ENCODE results near the gene TMCO4.
"Not testable (repeated sequence)": the region's sequence is repeated elsewhere in the genome, so short reads cannot be mapped to it uniquely, and the experiment has no call there.

TMCO4 gene

GRCh38 chr1:19818324-19818723 lies 18.6 kb upstream of the TMCO4 start:
- no peak overlapping the region for H3K4me3 ChIP-seq (ENCODE audit: low read length)
- no peak for DNase-seq (ENCODE audit: low read depth)
- no peak for TF ChIP-seq CTCF (conservative IDR thresholded peaks at IDR 0.05; ENCODE audit: low read depth, low read length)

- no peak for TF ChIP-seq CTCF (conservative IDR thresholded peaks at IDR 0.05; ENCODE audit: low read depth, low read length)
- DNase-seq (ENCODE audit: low read depth) = no peak
- H3K4me3 ChIP-seq (ENCODE audit: low read length) = no peak overlapping the region
Measured at GRCh38 chr1:19817160-19817559, 17.4 kb upstream of the TMCO4 start.

- DNase-seq (ENCODE audit: low read depth); H3K4me3 ChIP-seq (ENCODE audit: low read length): not testable (repeated sequence)
Measured at GRCh38 chr1:19816737-19817086, 17.0 kb upstream of the TMCO4 start.

- no peak for DNase-seq (ENCODE audit: low read depth)
- no peak overlapping the region for H3K4me3 ChIP-seq (ENCODE audit: low read length)
- TF ChIP-seq CTCF (conservative IDR thresholded peaks at IDR 0.05; ENCODE audit: low read depth, low read length) = no peak
Measured at GRCh38 chr1:19815801-19816736, 16.4 kb upstream of the TMCO4 start.

GRCh38 chr1:19814681-19815503 lies 15.2 kb upstream of the TMCO4 start, which contains the start of gene RNF186:
RNF186 (minus strand) TSS chr1:19815283; CDS start chr1:19815101, 182 bp downstream.
- no peak for DNase-seq (ENCODE audit: low read depth)
- no peak for TF ChIP-seq CTCF (conservative IDR thresholded peaks at IDR 0.05; ENCODE audit: low read depth, low read length)
- H3K4me3 ChIP-seq (ENCODE audit: low read length) = no peak within 1 kb of the TSS

- DNase-seq (ENCODE audit: low read depth) = no peak
- TF ChIP-seq CTCF (conservative IDR thresholded peaks at IDR 0.05; ENCODE audit: low read depth, low read length) = no peak
Measured at GRCh38 chr1:19814244-19814661, 14.5 kb upstream of the TMCO4 start.

GRCh38 chr1:19813643-19813960 lies 13.9 kb upstream of the TMCO4 start:
- no peak for TF ChIP-seq CTCF (conservative IDR thresholded peaks at IDR 0.05; ENCODE audit: low read depth, low read length)
- H3K4me3 ChIP-seq (ENCODE audit: low read length) = no peak overlapping the region
- DNase-seq (ENCODE audit: low read depth) = no peak

More at GRCh38 chr1:19814244-19814661, 14.5 kb upstream of the TMCO4 start:
- H3K4me3 ChIP-seq (ENCODE audit: low read length) = no peak overlapping the region
